NCI-H345 treated with DMSO at 0.1 percent for 48 hours (cell line): ENCODE measurements around the gene LGALS9C.
"Not testable (repeated sequence)": the region's sequence is repeated elsewhere in the genome, so short reads cannot be mapped to it uniquely, and the experiment has no call there.

Experiments used
- DNase-seq: peaks from one replicate; lab custom pipeline; 2025; ENCODE audit not compliant: unreplicated experiment; lab: John Stamatoyannopoulos, UW

The LGALS9C gene

GRCh38 chr17:18476508-18477308, at the start of gene LGALS9C:
TSS of gene LGALS9C (plus strand) at chr17:18476789. CDS start at chr17:18476855, 66 bp downstream.
- DNase-seq, result not testable (repeated sequence)

GRCh38 chr17:18432206-18432605, 44.4 kb upstream of the LGALS9C start:
- not testable (repeated sequence) for DNase-seq

GRCh38 chr17:18439465-18439870, 37.1 kb upstream of the LGALS9C start:
- DNase-seq, result not testable (repeated sequence)

- not testable (repeated sequence) for DNase-seq
These were observed 34.5 kb upstream of the LGALS9C start for GRCh38 chr17:18442093-18442492.

DNA sequence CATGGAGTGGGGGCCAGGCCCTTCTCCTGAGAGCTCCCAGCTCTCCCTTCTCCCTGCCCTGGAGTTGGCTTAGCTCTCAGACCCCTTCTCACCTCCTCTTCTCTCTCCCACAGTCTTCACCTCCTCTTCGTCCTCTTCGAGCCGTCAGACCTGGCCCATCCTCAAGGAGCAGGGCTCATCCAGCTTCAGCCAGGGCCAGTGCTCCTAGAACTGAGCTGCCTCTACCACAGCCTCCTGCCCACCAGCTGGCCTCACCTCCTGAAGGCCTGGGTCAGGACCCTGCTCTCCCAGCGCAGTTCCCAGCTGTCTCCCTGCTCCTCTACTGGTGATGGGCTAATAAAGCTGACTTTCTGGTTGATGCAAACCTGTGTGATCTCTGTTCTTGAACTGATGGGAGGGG, 34.1 kb upstream of the LGALS9C start:
- DNase-seq, result not testable (repeated sequence)

DNA sequence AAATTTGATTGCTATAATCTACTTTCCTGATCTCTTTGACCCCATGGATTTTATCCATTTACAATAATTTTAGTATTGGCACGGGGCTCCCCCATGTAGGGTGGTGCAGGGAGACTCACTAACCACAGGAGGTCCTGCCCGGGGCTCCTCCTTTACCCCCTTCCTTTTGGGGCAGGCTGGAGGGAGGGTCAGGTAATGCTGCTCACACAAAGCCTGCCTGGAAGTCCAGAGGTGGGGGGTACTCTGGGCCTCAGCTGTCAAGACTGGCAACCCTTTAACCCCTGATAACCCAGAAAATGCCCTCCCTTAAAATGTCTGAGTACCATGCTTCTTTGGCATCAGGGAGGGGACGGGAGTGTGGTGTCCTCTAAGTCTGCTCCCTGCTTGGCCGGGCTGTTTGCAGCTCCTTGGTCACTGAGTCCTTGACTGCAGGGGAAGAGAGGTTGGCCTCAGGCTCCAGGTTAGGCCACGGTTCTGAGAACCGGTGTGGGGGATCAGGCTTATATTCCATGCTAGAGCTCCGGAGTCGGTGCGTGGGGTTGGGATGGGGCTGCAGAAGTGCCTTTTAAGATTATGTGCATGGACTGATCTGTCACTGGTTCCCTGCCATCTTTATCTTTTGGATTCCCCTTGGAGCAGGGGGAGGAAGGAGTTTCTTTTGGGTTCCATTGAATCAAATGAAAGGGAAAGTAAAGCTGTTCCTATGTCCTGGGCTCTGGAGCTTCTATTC, 28.9 kb upstream of the LGALS9C start:
- not testable (repeated sequence) for DNase-seq

- DNase-seq, result not testable (repeated sequence)
These were observed 28.3 kb upstream of the LGALS9C start for GRCh38 chr17:18448311-18448710.

DNA sequence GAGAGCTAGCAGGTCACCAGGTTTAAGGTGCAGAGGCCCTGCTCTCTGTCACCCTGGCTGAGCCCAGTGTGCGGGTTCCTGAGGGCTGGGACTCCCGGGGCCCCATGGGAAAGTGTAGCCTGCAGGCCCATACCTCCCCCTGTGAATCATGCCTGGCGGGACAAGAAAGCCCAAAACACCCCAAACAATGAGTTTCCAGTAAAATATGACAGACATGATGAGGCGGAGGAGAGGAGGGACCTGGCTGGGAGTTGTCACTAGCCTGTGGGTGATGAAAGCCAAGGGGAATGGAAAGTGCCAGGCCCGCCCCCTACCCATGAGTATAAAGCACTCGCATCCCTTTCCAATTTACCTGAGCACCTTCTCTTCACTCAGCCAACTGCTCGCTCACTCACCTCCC, 26.8 kb upstream of the LGALS9C start:
- not testable (repeated sequence) for DNase-seq

DNA sequence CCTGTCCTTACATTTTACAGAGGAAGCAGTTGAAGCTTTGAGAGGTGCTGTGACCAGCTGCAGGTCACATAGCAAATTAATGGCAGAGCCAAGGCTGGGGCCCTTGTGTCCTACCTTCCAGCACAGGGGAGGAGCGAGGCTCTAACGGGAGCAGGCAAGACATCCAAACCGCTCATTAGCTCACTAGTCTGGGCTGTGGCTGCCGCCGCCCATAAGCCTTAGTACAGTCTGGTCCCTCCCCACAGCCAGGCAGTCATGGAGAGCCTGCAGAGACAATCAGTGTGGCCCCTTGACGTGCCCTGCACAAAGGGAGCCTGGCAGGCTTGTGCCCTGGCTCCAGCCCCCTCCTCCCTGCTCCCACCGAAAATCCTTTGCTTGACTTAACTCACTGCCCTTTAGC, 25.6 kb upstream of the LGALS9C start:
- DNase-seq, result not testable (repeated sequence)

- DNase-seq, result not testable (repeated sequence)
These were observed 24.6 kb upstream of the LGALS9C start for GRCh38 chr17:18451969-18452368.

DNA sequence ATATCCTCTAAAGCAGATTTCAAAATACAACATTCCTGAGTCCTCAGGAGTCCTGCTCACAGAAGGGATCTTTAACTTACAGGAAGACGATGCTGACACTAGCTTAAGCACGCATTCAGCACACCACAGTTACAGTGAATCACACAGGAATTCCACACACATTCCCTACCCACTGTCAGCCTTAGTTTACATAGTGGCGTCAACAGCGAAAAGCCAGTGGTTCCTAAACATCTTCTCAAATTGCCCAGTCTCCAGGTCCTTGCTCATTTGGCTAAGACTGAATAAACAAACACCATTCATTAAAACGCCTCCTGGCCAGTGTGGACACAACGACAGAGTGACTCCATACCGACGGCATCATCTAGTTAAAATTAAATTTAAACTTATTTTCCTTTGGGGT, 17.6 kb upstream of the LGALS9C start:
- not testable (repeated sequence) for DNase-seq

GRCh38 chr17:18463831-18464502, 12.6 kb upstream of the LGALS9C start:
- not testable (repeated sequence) for DNase-seq

- DNase-seq, result not testable (repeated sequence)
These were observed 10.2 kb upstream of the LGALS9C start for GRCh38 chr17:18466250-18466983.

DNA sequence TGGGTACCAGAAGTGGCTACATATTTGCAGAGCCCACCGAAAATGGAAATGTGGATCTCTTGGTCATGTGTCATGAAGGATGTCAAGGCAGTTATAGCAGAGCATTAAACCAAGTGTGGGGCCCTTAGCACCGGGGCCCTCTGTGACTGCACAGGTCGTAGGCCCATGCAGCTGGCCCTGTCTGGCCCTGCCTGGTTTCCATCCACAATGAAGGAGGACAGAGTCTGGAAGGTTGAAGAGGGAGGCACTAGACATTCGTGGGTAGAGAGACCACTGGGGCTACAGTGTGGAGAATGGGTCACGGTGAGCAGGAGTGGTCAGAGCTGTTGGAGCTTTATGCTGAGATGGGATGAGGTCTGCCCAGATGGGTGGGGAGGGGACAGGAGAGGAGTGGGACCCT, 9.6 kb upstream of the LGALS9C start:
- not testable (repeated sequence) for DNase-seq

DNA sequence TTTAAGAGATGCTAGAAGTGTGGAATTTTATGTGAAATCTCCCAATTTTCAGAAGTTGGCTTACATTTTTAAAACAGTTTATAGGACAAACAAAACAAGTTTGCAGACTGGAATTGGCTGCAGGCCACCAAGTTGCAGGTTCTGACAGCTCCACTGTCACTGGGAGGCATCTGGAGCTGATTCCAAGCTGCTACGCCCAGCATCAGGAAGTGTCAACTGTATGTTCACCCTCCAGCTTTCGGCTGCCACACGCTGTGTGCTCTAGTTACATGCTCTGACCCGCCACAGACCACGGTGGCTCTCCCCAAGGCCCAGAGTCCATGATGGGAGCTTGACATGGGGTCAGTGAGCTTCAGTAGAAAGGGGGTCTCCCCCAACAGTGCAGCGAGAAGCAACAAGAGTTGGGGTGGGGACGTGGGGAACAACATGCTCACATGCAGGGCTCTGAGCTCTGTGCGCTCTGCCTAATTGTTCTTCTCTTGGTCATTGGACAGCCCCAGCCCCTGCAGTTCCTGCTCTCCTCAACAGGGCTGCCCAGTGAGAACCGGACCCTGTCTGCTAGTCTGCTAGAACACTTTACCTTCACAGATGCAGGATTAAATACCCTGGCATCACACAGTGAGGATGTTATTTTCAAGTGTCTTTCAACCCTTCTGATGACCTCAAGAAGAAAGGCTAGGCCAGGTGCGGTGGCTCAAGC, 8.0 kb upstream of the LGALS9C start:
- not testable (repeated sequence) for DNase-seq

GRCh38 chr17:18469837-18470236, 6.8 kb upstream of the LGALS9C start:
- not testable (repeated sequence) for DNase-seq

- DNase-seq, result not testable (repeated sequence)
These were observed 6.2 kb upstream of the LGALS9C start for GRCh38 chr17:18470345-18470930.

DNA sequence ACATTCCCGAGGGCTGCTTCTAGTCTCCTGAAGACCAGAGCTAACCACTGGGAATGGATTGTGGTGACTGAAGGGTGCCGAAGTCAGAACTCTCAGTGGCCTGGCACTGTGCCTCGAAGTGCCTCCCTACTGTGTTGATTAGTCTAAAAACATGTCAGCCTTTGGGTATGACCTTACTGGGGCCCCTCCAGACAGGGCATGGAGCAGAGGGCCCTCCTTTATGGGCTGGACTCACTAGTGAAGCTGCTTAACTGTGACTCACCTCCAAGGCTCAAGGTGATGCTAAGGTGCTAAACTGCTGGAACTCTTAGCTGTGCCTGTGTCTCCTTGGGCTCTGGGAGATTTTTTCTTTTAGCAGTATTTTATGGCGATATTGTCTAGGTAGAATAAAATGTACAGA, 2.6 kb upstream of the LGALS9C start:
- DNase-seq, result not testable (repeated sequence)

GRCh38 chr17:18474754-18475153, 1.8 kb upstream of the LGALS9C start:
- not testable (repeated sequence) for DNase-seq

DNA sequence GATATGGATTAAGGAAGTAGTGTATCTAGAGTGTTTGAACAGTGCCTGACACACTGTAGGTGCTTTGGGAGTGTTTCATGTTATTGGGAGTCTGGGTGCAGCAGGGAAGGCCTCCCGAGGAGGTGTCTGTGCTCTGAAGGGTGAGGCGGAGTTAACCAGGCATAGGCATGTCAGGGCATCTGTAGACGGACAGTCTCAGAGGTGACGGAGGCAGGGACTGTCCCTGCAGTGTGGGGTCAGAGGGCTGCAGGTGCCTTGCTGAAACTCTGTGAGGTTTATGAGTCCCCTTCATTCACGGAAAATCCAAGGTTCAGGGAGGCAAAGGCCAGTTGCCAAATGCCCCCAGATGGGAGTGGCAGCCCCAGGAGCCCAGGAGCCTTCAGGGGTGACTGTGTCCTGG, 778 bp downstream of the LGALS9C start:
- DNase-seq, result not testable (repeated sequence)
